Measurements from ENCODE around the gene AGAP1. TPM values are rescaled to one million over a fixed set of nuclear protein-coding genes. Genes with fewer than 3 reads are reported as not detected.
A peak's percentile ranks its signal among the peaks of the same experiment; 100 is the strongest.

AGAP1 gene
- total RNA-seq, 2 experiments from 2014 or later: 0.95 to 1.1 TPM

GRCh38 chr2:236165842-236166795 is 672.3 kb downstream of the AGAP1 start:
- Mint-ChIP-seq H3K4me1 (ENCODE audit: low read depth) (peaks cover 13% of the 10 kb centered on the region), H3K4me3 (peak overlapping the region; percentile 27), H3K27ac (no peak overlapping the region), H3K27me3 (ENCODE audit: low read depth) (peaks cover 63% of the 10 kb centered on the region), H3K36me3 (ENCODE audit: low read depth) (no peaks in the 10 kb centered on the region), H3K9me3 (no peaks in the 10 kb centered on the region)
- no peak for DNase-seq
- intact Hi-C loops (cut with micrococcal nuclease): no loop called here
- CTCF ChIA-PET: interaction anchor here (0.8 kb wide), 1 partner anchor 10 kb away, joined by 3 read pairs; no protein-coding TSS in a partner anchor

GRCh38 chr2:236166796-236167296 is 673.0 kb downstream of the AGAP1 start:
- CTCF ChIA-PET: no interaction called here

GRCh38 chr2:236167297-236168109 is 673.7 kb downstream of the AGAP1 start:
- H3K27me3 Mint-ChIP-seq (ENCODE audit: low read depth): peaks cover 64% of the 10 kb centered on the region
- peaks cover 15% of the 10 kb centered on the region for H3K4me1 Mint-ChIP-seq (ENCODE audit: low read depth)
- no peak for DNase-seq
- no peaks in the 10 kb centered on the region for H3K9me3 Mint-ChIP-seq
- intact Hi-C loops (cut with micrococcal nuclease): no loop called here
- H3K36me3 Mint-ChIP-seq (ENCODE audit: low read depth): no peaks in the 10 kb centered on the region
- H3K4me3 Mint-ChIP-seq: no peak overlapping the region
- no peak overlapping the region for H3K27ac Mint-ChIP-seq
- CTCF ChIA-PET: no interaction called here

More at GRCh38 chr2:236166796-236167296, 673.0 kb downstream of the AGAP1 start:
- no peaks in the 10 kb centered on the region for H3K9me3 Mint-ChIP-seq
- H3K36me3 Mint-ChIP-seq (ENCODE audit: low read depth): no peaks in the 10 kb centered on the region
- intact Hi-C loops (cut with micrococcal nuclease): no loop called here
- H3K27ac Mint-ChIP-seq: no peak overlapping the region
- DNase-seq: no peak
- H3K4me1 Mint-ChIP-seq (ENCODE audit: low read depth): peaks cover 13% of the 10 kb centered on the region
- H3K27me3 Mint-ChIP-seq (ENCODE audit: low read depth): peaks cover 62% of the 10 kb centered on the region
- no peak overlapping the region for H3K4me3 Mint-ChIP-seq

GRCh38 chr2:236168110-236169080 is 674.6 kb downstream of the AGAP1 start, which contains the start of gene GBX2:
Gene GBX2 (minus strand): TSS chr2:236168386. CDS start chr2:236167971, 415 bp downstream.
- CTCF ChIA-PET: interaction anchor here (1.5 kb wide), 1 partner anchor 10 kb away, joined by 9 read pairs; no protein-coding TSS in a partner anchor
- Mint-ChIP-seq H3K27me3 (ENCODE audit: low read depth) (peaks cover 60% of the 10 kb centered on the region), H3K9me3 (no peaks in the 10 kb centered on the region), H3K4me1 (ENCODE audit: low read depth) (peaks cover 15% of the 10 kb centered on the region), H3K4me3 (no peak within 1 kb of the TSS), H3K27ac (no peak within 1 kb of the TSS), H3K36me3 (ENCODE audit: low read depth) (no peaks in the 10 kb centered on the region)
- no peak for DNase-seq
- intact Hi-C loops (cut with micrococcal nuclease): no loop called here

- H3K27me3 Mint-ChIP-seq (ENCODE audit: low read depth): peaks cover 68% of the 10 kb centered on the region
- H3K9me3 Mint-ChIP-seq: no peaks in the 10 kb centered on the region
- intact Hi-C loops (cut with micrococcal nuclease): no loop called here
- peak overlapping the region; percentile 10 for H3K27ac Mint-ChIP-seq
- H3K4me3 Mint-ChIP-seq: no peak overlapping the region
- no peak for DNase-seq
- H3K36me3 Mint-ChIP-seq (ENCODE audit: low read depth): no peaks in the 10 kb centered on the region
- H3K4me1 Mint-ChIP-seq (ENCODE audit: low read depth): peaks cover 19% of the 10 kb centered on the region
- CTCF ChIA-PET: interaction anchor here (0.5 to 1.5 kb wide), 3 partner anchors 9 to 77 kb away, joined by 3 to 9 read pairs (median 4); no protein-coding TSS in a partner anchor
These were observed 675.4 kb downstream of the AGAP1 start for GRCh38 chr2:236169151-236169721.

- Mint-ChIP-seq H3K4me3 (no peak overlapping the region), H3K36me3 (ENCODE audit: low read depth) (no peaks in the 10 kb centered on the region), H3K4me1 (ENCODE audit: low read depth) (peaks cover 18% of the 10 kb centered on the region), H3K27me3 (ENCODE audit: low read depth) (peaks cover 71% of the 10 kb centered on the region), H3K9me3 (no peaks in the 10 kb centered on the region), H3K27ac (no peak overlapping the region)
- CTCF ChIA-PET: interaction anchor here (0.5 to 1.5 kb wide), 3 partner anchors 8 to 77 kb away, joined by 3 to 9 read pairs (median 4); no protein-coding TSS in a partner anchor
- no peak for DNase-seq
- intact Hi-C loops (cut with micrococcal nuclease): loop anchor here (1.0 to 10.0 kb wide), 2 partner anchors 9 to 495 kb away; no protein-coding TSS in a partner anchor
These were observed 676.1 kb downstream of the AGAP1 start for GRCh38 chr2:236169741-236170589.

- Mint-ChIP-seq H3K9me3 (no peaks in the 10 kb centered on the region), H3K4me1 (ENCODE audit: low read depth) (peaks cover 18% of the 10 kb centered on the region), H3K27ac (no peak overlapping the region), H3K36me3 (ENCODE audit: low read depth) (no peaks in the 10 kb centered on the region), H3K4me3 (no peak overlapping the region), H3K27me3 (ENCODE audit: low read depth) (peaks cover 71% of the 10 kb centered on the region)
- no peak for DNase-seq
- CTCF ChIA-PET: no interaction called here
- intact Hi-C loops (cut with micrococcal nuclease): loop anchor here (1.0 to 10.0 kb wide), 2 partner anchors 9 to 496 kb away; no protein-coding TSS in a partner anchor
These were observed 676.8 kb downstream of the AGAP1 start for GRCh38 chr2:236170590-236171165.

GRCh38 chr2:236171181-236171679 is 677.4 kb downstream of the AGAP1 start:
- CTCF ChIA-PET: no interaction called here
- H3K4me3 Mint-ChIP-seq: no peak overlapping the region

GRCh38 chr2:236171680-236172254 is 677.9 kb downstream of the AGAP1 start:
- H3K36me3 Mint-ChIP-seq (ENCODE audit: low read depth): no peaks in the 10 kb centered on the region
- H3K9me3 Mint-ChIP-seq: no peaks in the 10 kb centered on the region
- no peak overlapping the region for H3K27ac Mint-ChIP-seq
- CTCF ChIA-PET: interaction anchor here (0.7 to 1.0 kb wide), 2 partner anchors 9 to 406 kb away, joined by 3 read pairs; no protein-coding TSS in a partner anchor
- intact Hi-C loops (cut with micrococcal nuclease): loop anchor here (10.0 kb wide), 1 partner anchor 497 kb away; no protein-coding TSS in a partner anchor
- no peak for DNase-seq
- H3K4me1 Mint-ChIP-seq (ENCODE audit: low read depth): peaks cover 11% of the 10 kb centered on the region
- H3K27me3 Mint-ChIP-seq (ENCODE audit: low read depth): peaks cover 68% of the 10 kb centered on the region
- no peak overlapping the region for H3K4me3 Mint-ChIP-seq

More at GRCh38 chr2:236171181-236171679, 677.4 kb downstream of the AGAP1 start:
- no peak for DNase-seq
- H3K27ac Mint-ChIP-seq: no peak overlapping the region
- no peaks in the 10 kb centered on the region for H3K9me3 Mint-ChIP-seq
- peaks cover 16% of the 10 kb centered on the region for H3K4me1 Mint-ChIP-seq (ENCODE audit: low read depth)
- H3K27me3 Mint-ChIP-seq (ENCODE audit: low read depth): peaks cover 70% of the 10 kb centered on the region
- no peaks in the 10 kb centered on the region for H3K36me3 Mint-ChIP-seq (ENCODE audit: low read depth)
- intact Hi-C loops (cut with micrococcal nuclease): loop anchor here (10.0 kb wide), 1 partner anchor 496 kb away; no protein-coding TSS in a partner anchor

Data from activated naive CD4-positive, alpha-beta T cell treated with anti-CD3 and anti-CD28 coated beads for 36 hours (primary cell).